SHP77 treated with DMSO at 0.1 percent for 48 hours (cell line): Measurements from ENCODE around the gene CD247.

Experiments
- DNase-seq: peaks from one replicate; lab custom pipeline; 2025; lab: John Stamatoyannopoulos, UW

Gene CD247

GRCh38 chr1:167511374-167511986 is 6.8 kb downstream of the CD247 start:
- no peak for DNase-seq

- no peak for DNase-seq
Observed at GRCh38 chr1:167510881-167511280, 7.4 kb downstream of the CD247 start.

GRCh38 chr1:167510244-167510643 is 8.1 kb downstream of the CD247 start:
- DNase-seq: no peak

- no peak for DNase-seq
Observed at GRCh38 chr1:167509587-167509986, 8.7 kb downstream of the CD247 start.

GRCh38 chr1:167507719-167508118 is 10.6 kb downstream of the CD247 start:
- no peak for DNase-seq

DNA sequence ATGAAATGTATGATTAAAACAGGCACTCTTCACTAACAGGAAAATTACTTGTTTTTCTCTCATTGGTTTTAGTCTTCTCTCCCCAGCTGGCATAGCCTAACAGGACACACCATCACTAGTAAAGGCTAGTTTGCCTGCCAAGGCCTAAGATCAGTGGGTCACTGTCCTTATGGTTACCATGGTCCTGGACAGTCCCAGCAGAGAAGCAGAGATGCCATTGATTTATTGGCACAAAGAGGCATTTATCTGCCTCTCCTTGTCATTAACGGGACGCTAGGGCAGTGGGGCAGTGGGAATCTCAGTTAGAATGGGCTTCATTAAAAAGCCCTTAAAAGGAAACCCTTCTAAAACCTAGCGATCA is 13.9 kb downstream of the CD247 start:
- no peak for DNase-seq

- DNase-seq: no peak
Observed at GRCh38 chr1:167503626-167504466, 14.5 kb downstream of the CD247 start.

DNA sequence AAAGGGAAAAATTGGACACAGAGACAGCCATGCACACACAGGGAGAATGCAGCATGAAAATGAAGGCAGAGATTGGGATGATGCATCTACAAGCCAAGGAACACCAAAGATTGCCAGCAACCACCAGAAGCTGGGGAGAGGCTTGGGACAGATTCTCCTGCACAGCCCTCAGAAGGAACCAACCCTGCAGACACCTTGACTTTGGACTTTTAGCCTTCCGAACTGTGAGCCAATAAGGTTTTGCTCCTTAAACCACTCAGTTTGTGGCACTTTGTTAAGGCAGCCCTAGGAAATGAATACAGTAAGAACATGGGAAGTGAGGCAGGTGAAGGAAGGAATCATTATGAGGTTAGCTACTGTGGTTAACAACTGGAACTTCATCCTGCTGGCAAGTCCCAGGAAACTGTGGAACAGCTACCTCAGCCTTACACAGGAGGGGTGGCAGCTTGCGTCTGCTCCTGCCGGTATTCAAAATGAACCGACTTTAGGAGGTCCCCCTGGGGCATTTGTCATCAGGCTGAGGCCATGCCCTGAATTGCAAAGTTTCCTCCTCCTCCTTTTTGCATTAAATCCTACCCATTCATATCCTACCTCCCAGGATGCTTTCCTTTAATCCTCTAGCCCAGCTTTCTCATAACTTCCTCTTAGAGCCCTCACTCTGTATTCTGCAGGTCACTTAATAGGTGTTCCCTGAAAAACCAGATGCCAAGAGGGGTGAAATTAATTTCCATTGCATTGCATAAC is 15.4 kb downstream of the CD247 start:
- DNase-seq: no peak

DNA sequence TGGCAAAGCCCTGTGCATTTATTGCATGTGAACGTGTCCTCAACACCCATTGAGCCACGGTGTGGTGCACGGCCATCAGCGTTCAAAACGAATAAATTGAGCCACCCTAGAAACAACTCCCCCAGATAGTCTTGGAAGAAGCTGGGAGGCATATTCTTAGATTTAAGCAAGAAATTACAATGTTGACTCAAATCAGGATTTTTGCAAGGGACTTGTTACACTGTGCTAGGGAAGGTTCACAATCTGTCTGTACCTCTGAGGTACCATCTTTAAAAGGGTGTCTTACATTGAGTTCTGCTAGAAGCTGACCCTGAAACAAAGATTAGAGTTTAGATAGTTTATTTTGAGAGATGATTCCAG is 16.2 kb downstream of the CD247 start:
- DNase-seq: no peak

GRCh38 chr1:167501515-167502191 is 16.7 kb downstream of the CD247 start:
- no peak for DNase-seq

- no peak for DNase-seq
Observed at GRCh38 chr1:167500283-167500860, 18.0 kb downstream of the CD247 start.

- no peak for DNase-seq
Observed at GRCh38 chr1:167499664-167500101, 18.6 kb downstream of the CD247 start.

GRCh38 chr1:167499106-167499505 is 19.2 kb downstream of the CD247 start:
- peak; percentile 74 for DNase-seq

- DNase-seq: no peak
Observed at GRCh38 chr1:167496797-167497619, 21.3 kb downstream of the CD247 start.

GRCh38 chr1:167493372-167493771 is 25.0 kb downstream of the CD247 start:
- DNase-seq: no peak

- no peak for DNase-seq
Observed at GRCh38 chr1:167492481-167492910, 25.8 kb downstream of the CD247 start.

GRCh38 chr1:167491586-167492461 is 26.5 kb downstream of the CD247 start:
- peak; percentile 13 for DNase-seq

GRCh38 chr1:167490765-167491164 is 27.6 kb downstream of the CD247 start:
- DNase-seq: no peak

DNA sequence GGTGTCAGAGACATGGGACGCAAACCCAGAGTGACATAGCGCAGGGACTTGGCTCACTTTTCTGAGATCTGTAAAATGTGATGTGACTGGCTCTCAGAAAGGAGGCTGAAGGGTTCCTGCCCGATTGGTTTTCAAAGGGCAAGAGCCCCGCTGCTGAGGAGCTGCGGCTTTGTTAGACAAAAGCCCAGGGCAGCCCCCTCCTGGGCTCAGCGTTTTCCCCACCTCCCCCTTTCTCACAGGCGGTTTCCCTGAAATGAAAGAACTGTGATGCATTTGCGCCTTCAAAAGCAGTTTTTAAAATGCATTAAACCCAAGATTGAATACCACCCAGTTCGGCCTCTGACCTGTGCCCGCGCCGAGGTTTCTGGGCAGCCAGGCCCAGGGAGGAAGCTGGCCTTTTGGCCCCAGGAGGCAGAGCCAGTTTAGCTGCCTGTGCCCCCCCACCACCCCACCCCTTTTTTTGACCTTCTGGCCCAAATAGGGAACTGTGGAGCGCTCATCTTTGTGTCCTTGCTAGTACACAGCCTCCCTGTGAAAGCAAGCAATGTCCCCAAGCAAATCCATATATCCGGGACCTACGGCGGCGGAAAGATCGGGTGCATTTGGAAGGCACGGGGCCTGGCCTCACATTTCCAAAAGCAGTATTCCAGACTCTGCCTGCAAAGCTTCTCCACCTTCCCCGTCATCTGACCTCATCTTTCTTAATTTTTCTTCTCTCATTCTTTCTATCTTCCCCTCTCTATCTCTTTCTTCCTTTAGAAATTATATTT is 28.6 kb downstream of the CD247 start:
- no peak for DNase-seq
